ENCODE data around the gene ZNF121.
"Not testable (repeated sequence)": the region's sequence is repeated elsewhere in the genome, so short reads cannot be mapped to it uniquely, and the experiment has no call there.

Gene ZNF121

GRCh38 chr19:9539201-9539600 lies 45.1 kb downstream of the ZNF121 start:
- H3K27me3 ChIP-seq (ENCODE audit: control insufficient read depth in 3 of 3, insufficient read depth in 3 of 3, low read depth in 1 of 3, low read length in 3 of 3); H2AK5ac ChIP-seq (ENCODE audit: low read depth, low read length); H2BK12ac ChIP-seq (ENCODE audit: low read length); H4K91ac ChIP-seq (ENCODE audit: low read depth, low read length, poor library complexity); H3K18ac ChIP-seq (ENCODE audit: low read length); H3K4ac ChIP-seq (ENCODE audit: low read length); DNase-seq (ENCODE audit: low spot score); H3K27ac ChIP-seq (replicated peaks; ENCODE audit: low read length); H3K14ac ChIP-seq (ENCODE audit: low read length); H2BK120ac ChIP-seq (ENCODE audit: low read depth, low read length); H2BK15ac ChIP-seq (ENCODE audit: low read length); H3K23ac ChIP-seq (ENCODE audit: low read depth, low read length, poor library complexity); H3K4me1 ChIP-seq (ENCODE audit: control insufficient read depth in 2 of 2, insufficient read depth in 1 of 2, low read depth in 1 of 2, low read length in 2 of 2); H2BK5ac ChIP-seq (ENCODE audit: low read length); H4K8ac ChIP-seq (ENCODE audit: low read depth, low read length); H3K4me2 ChIP-seq (ENCODE audit: insufficient read depth, low read length, poor library complexity, severe bottlenecking); H3K79me1 ChIP-seq (ENCODE audit: low read depth, low read length); H3K9ac ChIP-seq (ENCODE audit: low read depth, low read length, poor library complexity): not testable (repeated sequence)
- Histone ChIP-seq H3K36me3 (replicated peaks in 1 of 2; ENCODE audit: control insufficient read depth in 2 of 2, insufficient read depth in 2 of 2, low read length in 2 of 2) (peaks cover 19 to 30% of the 10 kb centered on the region in 2 donors), H3K9me3 (replicated peaks in 1 of 2; ENCODE audit: control insufficient read depth in 2 of 2, insufficient read depth in 1 of 2, low read depth in 1 of 2, low read length in 2 of 2) (peaks cover 16 to 36% of the 10 kb centered on the region in 2 donors), H3K4me3 (ENCODE audit: low read length in 2 of 2) (peak overlapping the region in 1 of 2 donors; percentile 85), H2AFZ (ENCODE audit: low read length) (peak overlapping the region; percentile 89)
- WGBS, 2 donors (ENCODE audit: extremely low coverage in 2 of 2, insufficient read length in 2 of 2, insufficient replicate concordance in 1 of 2) = no CpG with 5 or more reads among the region's 6 CpGs

- Histone ChIP-seq H3K27me3 (ENCODE audit: control insufficient read depth in 3 of 3, insufficient read depth in 3 of 3, low read depth in 1 of 3, low read length in 3 of 3) (no peaks in the 10 kb centered on the region), H3K79me1 (ENCODE audit: low read depth, low read length) (no peaks in the 10 kb centered on the region), H3K4me2 (ENCODE audit: insufficient read depth, low read length, poor library complexity, severe bottlenecking) (peak within 1 kb of the TSS; percentile 60), H2BK12ac (ENCODE audit: low read length) (no peak within 1 kb of the TSS), H3K9me3 (replicated peaks in 1 of 2; ENCODE audit: control insufficient read depth in 2 of 2, insufficient read depth in 1 of 2, low read depth in 1 of 2, low read length in 2 of 2) (peaks cover 22 to 44% of the 10 kb centered on the region in 2 donors), H3K4me3 (ENCODE audit: low read length in 2 of 2) (peak within 1 kb of the TSS; percentile 85 to 99), H3K4me1 (ENCODE audit: control insufficient read depth in 2 of 2, insufficient read depth in 1 of 2, low read depth in 1 of 2, low read length in 2 of 2) (peaks cover 0 to 2% of the 10 kb centered on the region in 2 donors), H4K91ac (ENCODE audit: low read depth, low read length, poor library complexity) (no peak within 1 kb of the TSS), H3K23ac (ENCODE audit: low read depth, low read length, poor library complexity) (peak within 1 kb of the TSS; percentile 12), H2BK5ac (ENCODE audit: low read length) (peak within 1 kb of the TSS; percentile 94), H3K4ac (ENCODE audit: low read length) (no peak within 1 kb of the TSS), H2AFZ (ENCODE audit: low read length) (peak within 1 kb of the TSS; percentile 89), H3K36me3 (replicated peaks in 1 of 2; ENCODE audit: control insufficient read depth in 2 of 2, insufficient read depth in 2 of 2, low read length in 2 of 2) (peaks cover 26 to 38% of the 10 kb centered on the region in 2 donors), H3K18ac (ENCODE audit: low read length) (peak within 1 kb of the TSS; percentile 100), H2BK15ac (ENCODE audit: low read length) (no peak within 1 kb of the TSS), H3K14ac (ENCODE audit: low read length) (peak within 1 kb of the TSS; percentile 89), H4K8ac (ENCODE audit: low read depth, low read length) (peak within 1 kb of the TSS; percentile 99), H2AK5ac (ENCODE audit: low read depth, low read length) (peak within 1 kb of the TSS; percentile 29), H3K9ac (ENCODE audit: low read depth, low read length, poor library complexity) (peak within 1 kb of the TSS; percentile 97), H2BK120ac (ENCODE audit: low read depth, low read length) (no peak within 1 kb of the TSS), H3K27ac (replicated peaks; ENCODE audit: low read length) (peak within 1 kb of the TSS; percentile 88)
- DNase-seq (ENCODE audit: low spot score) = peak; percentile 82
- no CpG with 5 or more reads among the region's 49 CpGs for WGBS, 2 donors (ENCODE audit: extremely low coverage in 2 of 2, insufficient read length in 2 of 2, insufficient replicate concordance in 1 of 2)
Measured at GRCh38 chr19:9538183-9539058, 45.9 kb downstream of the ZNF121 start, which contains the start of gene ZNF426. ZNF426 (minus strand) TSS chr19:9538645; CDS start chr19:9536232, 2,413 bp downstream.

GRCh38 chr19:9535934-9536333 lies 48.4 kb downstream of the ZNF121 start:
- no peak for DNase-seq (ENCODE audit: low spot score)
- no peak overlapping the region for H2BK120ac ChIP-seq (ENCODE audit: low read depth, low read length)

GRCh38 chr19:9531933-9532332 lies 52.4 kb downstream of the ZNF121 start:
- H2BK12ac ChIP-seq (ENCODE audit: low read length) = no peak overlapping the region
- H2BK5ac ChIP-seq (ENCODE audit: low read length) = no peak overlapping the region
- no peak overlapping the region for H2AFZ ChIP-seq (ENCODE audit: low read length)
- no peak for DNase-seq (ENCODE audit: low spot score)
- no peak overlapping the region for H2BK15ac ChIP-seq (ENCODE audit: low read length)
- H3K27me3 ChIP-seq (ENCODE audit: control insufficient read depth in 3 of 3, insufficient read depth in 3 of 3, low read depth in 1 of 3, low read length in 3 of 3) = no peaks in the 10 kb centered on the region
- no peak overlapping the region for H4K8ac ChIP-seq (ENCODE audit: low read depth, low read length)
- no peak overlapping the region for H2AK5ac ChIP-seq (ENCODE audit: low read depth, low read length)
- H3K4me2 ChIP-seq (ENCODE audit: insufficient read depth, low read length, poor library complexity, severe bottlenecking) = no peak overlapping the region
- H3K9me3 ChIP-seq (replicated peaks in 1 of 2; ENCODE audit: control insufficient read depth in 2 of 2, insufficient read depth in 1 of 2, low read depth in 1 of 2, low read length in 2 of 2) = peaks cover 68 to 97% of the 10 kb centered on the region in 2 donors
- no peak overlapping the region for H3K27ac ChIP-seq (replicated peaks; ENCODE audit: low read length)
- no peak overlapping the region for H3K4ac ChIP-seq (ENCODE audit: low read length)
- peaks cover 75 to 100% of the 10 kb centered on the region in 2 donors for H3K36me3 ChIP-seq (replicated peaks in 1 of 2; ENCODE audit: control insufficient read depth in 2 of 2, insufficient read depth in 2 of 2, low read length in 2 of 2)
- WGBS, 2 donors (ENCODE audit: extremely low coverage in 2 of 2, insufficient read length in 2 of 2, insufficient replicate concordance in 1 of 2) = no CpG with 5 or more reads among the region's 4 CpGs
- no peak overlapping the region for H2BK120ac ChIP-seq (ENCODE audit: low read depth, low read length)
- H3K4me1 ChIP-seq (ENCODE audit: control insufficient read depth in 2 of 2, insufficient read depth in 1 of 2, low read depth in 1 of 2, low read length in 2 of 2) = no peaks in the 10 kb centered on the region
- H3K23ac ChIP-seq (ENCODE audit: low read depth, low read length, poor library complexity) = no peak overlapping the region
- no peak overlapping the region for H3K18ac ChIP-seq (ENCODE audit: low read length)
- H3K14ac ChIP-seq (ENCODE audit: low read length) = no peak overlapping the region
- H4K91ac ChIP-seq (ENCODE audit: low read depth, low read length, poor library complexity) = no peak overlapping the region
- no peaks in the 10 kb centered on the region for H3K79me1 ChIP-seq (ENCODE audit: low read depth, low read length)
- H3K4me3 ChIP-seq (ENCODE audit: low read length in 2 of 2) = no peak overlapping the region
- no peak overlapping the region for H3K9ac ChIP-seq (ENCODE audit: low read depth, low read length, poor library complexity)

More at GRCh38 chr19:9535934-9536333, 48.4 kb downstream of the ZNF121 start:
- Histone ChIP-seq H3K4ac (ENCODE audit: low read length) (no peak overlapping the region), H3K14ac (ENCODE audit: low read length) (no peak overlapping the region), H3K36me3 (replicated peaks in 1 of 2; ENCODE audit: control insufficient read depth in 2 of 2, insufficient read depth in 2 of 2, low read length in 2 of 2) (peaks cover 43 to 63% of the 10 kb centered on the region in 2 donors), H3K27ac (replicated peaks; ENCODE audit: low read length) (no peak overlapping the region), H3K79me1 (ENCODE audit: low read depth, low read length) (no peaks in the 10 kb centered on the region), H3K9ac (ENCODE audit: low read depth, low read length, poor library complexity) (no peak overlapping the region), H2BK12ac (ENCODE audit: low read length) (no peak overlapping the region), H3K23ac (ENCODE audit: low read depth, low read length, poor library complexity) (no peak overlapping the region), H2BK15ac (ENCODE audit: low read length) (no peak overlapping the region), H3K9me3 (replicated peaks in 1 of 2; ENCODE audit: control insufficient read depth in 2 of 2, insufficient read depth in 1 of 2, low read depth in 1 of 2, low read length in 2 of 2) (peaks cover 39 to 67% of the 10 kb centered on the region in 2 donors), H3K4me1 (ENCODE audit: control insufficient read depth in 2 of 2, insufficient read depth in 1 of 2, low read depth in 1 of 2, low read length in 2 of 2) (peaks cover 0 to 2% of the 10 kb centered on the region in 2 donors), H3K4me2 (ENCODE audit: insufficient read depth, low read length, poor library complexity, severe bottlenecking) (no peak overlapping the region), H3K18ac (ENCODE audit: low read length) (no peak overlapping the region), H4K91ac (ENCODE audit: low read depth, low read length, poor library complexity) (no peak overlapping the region), H3K27me3 (ENCODE audit: control insufficient read depth in 3 of 3, insufficient read depth in 3 of 3, low read depth in 1 of 3, low read length in 3 of 3) (no peaks in the 10 kb centered on the region), H3K4me3 (ENCODE audit: low read length in 2 of 2) (no peak overlapping the region), H4K8ac (ENCODE audit: low read depth, low read length) (no peak overlapping the region), H2BK5ac (ENCODE audit: low read length) (no peak overlapping the region), H2AFZ (ENCODE audit: low read length) (no peak overlapping the region), H2AK5ac (ENCODE audit: low read depth, low read length) (no peak overlapping the region)
- WGBS, 2 donors (ENCODE audit: extremely low coverage in 2 of 2, insufficient read length in 2 of 2, insufficient replicate concordance in 1 of 2) = no CpG with 5 or more reads among the region's 4 CpGs

Measured in neuronal stem cell (in vitro differentiated cells).